Measurements from ENCODE around the gene SH3BP4.
A peak's percentile ranks its signal among the peaks of the same experiment; 100 is the strongest.

SH3BP4 gene

DNA sequence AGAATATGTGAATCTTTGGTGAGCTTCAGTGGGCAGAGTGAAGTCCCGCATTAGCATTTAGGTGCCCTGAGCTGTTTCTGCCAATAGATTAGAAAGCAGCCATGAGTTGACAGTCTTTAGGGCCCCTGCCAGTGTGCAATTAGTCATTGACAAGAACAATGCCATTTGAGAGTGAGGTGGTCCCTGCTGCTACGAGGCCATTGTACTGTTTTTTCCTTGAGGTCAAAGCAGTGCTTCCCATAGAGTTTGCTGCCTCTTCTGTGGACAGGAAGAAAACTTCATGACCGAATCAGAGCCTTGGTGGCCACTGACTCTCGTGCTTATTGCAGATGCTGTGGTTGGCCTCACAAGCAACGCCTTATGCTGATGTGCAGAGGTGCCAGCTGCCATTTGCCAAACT is 102.7 kb downstream of the SH3BP4 start:
- Histone ChIP-seq H3K36me3 (ENCODE audit: control insufficient read depth, low read length) (no peaks in the 10 kb centered on the region), H3K27ac (ENCODE audit: low read depth, low read length) (no peak overlapping the region), H3K79me2 (ENCODE audit: control insufficient read depth, low read length) (no peaks in the 10 kb centered on the region), H3K9me2 (replicated peaks; ENCODE audit: control insufficient read depth, low read length) (no peaks in the 10 kb centered on the region), H3K27me3 (ENCODE audit: control insufficient read depth, low read length) (no peaks in the 10 kb centered on the region), H3K4me3 (ENCODE audit: low read length) (no peak overlapping the region), H3K4me2 (ENCODE audit: low read length) (no peak overlapping the region), H3F3A (ENCODE audit: control insufficient read depth, insufficient read depth) (no peaks in the 10 kb centered on the region), H3K9me3 (ENCODE audit: control insufficient read depth, insufficient read depth, low read length) (no peaks in the 10 kb centered on the region), H3K4me1 (ENCODE audit: control insufficient read depth, low read length) (no peaks in the 10 kb centered on the region), H4K20me1 (ENCODE audit: control insufficient read depth, insufficient read depth, low read depth, low read length) (no peaks in the 10 kb centered on the region)
- TF ChIP-seq, protein P1, sequence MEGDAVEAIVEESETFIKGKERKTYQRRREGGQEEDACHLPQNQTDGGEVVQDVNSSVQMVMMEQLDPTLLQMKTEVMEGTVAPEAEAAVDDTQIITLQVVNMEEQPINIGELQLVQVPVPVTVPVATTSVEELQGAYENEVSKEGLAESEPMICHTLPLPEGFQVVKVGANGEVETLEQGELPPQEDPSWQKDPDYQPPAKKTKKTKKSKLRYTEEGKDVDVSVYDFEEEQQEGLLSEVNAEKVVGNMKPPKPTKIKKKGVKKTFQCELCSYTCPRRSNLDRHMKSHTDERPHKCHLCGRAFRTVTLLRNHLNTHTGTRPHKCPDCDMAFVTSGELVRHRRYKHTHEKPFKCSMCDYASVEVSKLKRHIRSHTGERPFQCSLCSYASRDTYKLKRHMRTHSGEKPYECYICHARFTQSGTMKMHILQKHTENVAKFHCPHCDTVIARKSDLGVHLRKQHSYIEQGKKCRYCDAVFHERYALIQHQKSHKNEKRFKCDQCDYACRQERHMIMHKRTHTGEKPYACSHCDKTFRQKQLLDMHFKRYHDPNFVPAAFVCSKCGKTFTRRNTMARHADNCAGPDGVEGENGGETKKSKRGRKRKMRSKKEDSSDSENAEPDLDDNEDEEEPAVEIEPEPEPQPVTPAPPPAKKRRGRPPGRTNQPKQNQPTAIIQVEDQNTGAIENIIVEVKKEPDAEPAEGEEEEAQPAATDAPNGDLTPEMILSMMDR (IDR thresholded peaks at IDR 0.05; ENCODE audit: low read depth, low read length, poor library complexity, severe bottlenecking): no peak
- no peak for TF ChIP-seq EZH2phosphoT487 (IDR thresholded peaks at IDR 0.05; ENCODE audit: borderline replicate concordance, low read length)

DNA sequence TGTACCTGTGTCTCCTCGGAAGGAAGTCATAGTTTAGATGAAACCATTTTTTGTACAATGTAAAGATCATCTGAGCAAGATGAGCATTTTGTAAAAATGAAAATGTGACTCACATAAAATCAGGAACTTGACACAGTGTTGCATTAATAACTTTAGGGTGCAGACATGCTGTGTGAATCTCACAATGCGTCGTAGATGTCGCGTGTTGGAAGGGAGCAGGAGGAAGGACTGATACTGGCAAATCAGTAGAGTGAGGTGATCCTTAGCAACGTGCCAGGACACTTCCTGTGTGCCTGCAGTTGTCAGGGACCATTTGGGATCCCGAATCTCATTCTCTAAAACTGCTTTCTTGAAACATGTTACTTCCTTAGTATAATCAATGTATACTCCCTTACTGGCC is 103.1 kb downstream of the SH3BP4 start:
- TF ChIP-seq, protein P1 (IDR thresholded peaks at IDR 0.05; ENCODE audit: low read depth, low read length, poor library complexity, severe bottlenecking): no peak
- no peak for TF ChIP-seq EZH2phosphoT487 (IDR thresholded peaks at IDR 0.05; ENCODE audit: borderline replicate concordance, low read length)
- no peaks in the 10 kb centered on the region for H3K9me3 ChIP-seq (ENCODE audit: control insufficient read depth, insufficient read depth, low read length)
- H3K4me3 ChIP-seq (ENCODE audit: low read length): no peak overlapping the region
- H3K9me2 ChIP-seq (replicated peaks; ENCODE audit: control insufficient read depth, low read length): no peaks in the 10 kb centered on the region
- H3K4me2 ChIP-seq (ENCODE audit: low read length): no peak overlapping the region
- no peaks in the 10 kb centered on the region for H3K36me3 ChIP-seq (ENCODE audit: control insufficient read depth, low read length)
- no peaks in the 10 kb centered on the region for H3K79me2 ChIP-seq (ENCODE audit: control insufficient read depth, low read length)
- H3K27ac ChIP-seq (ENCODE audit: low read depth, low read length): no peak overlapping the region
- no peaks in the 10 kb centered on the region for H3K27me3 ChIP-seq (ENCODE audit: control insufficient read depth, low read length)
- no peaks in the 10 kb centered on the region for H3K4me1 ChIP-seq (ENCODE audit: control insufficient read depth, low read length)
- H3F3A ChIP-seq (ENCODE audit: control insufficient read depth, insufficient read depth): no peaks in the 10 kb centered on the region
- no peaks in the 10 kb centered on the region for H4K20me1 ChIP-seq (ENCODE audit: control insufficient read depth, insufficient read depth, low read depth, low read length)

DNA sequence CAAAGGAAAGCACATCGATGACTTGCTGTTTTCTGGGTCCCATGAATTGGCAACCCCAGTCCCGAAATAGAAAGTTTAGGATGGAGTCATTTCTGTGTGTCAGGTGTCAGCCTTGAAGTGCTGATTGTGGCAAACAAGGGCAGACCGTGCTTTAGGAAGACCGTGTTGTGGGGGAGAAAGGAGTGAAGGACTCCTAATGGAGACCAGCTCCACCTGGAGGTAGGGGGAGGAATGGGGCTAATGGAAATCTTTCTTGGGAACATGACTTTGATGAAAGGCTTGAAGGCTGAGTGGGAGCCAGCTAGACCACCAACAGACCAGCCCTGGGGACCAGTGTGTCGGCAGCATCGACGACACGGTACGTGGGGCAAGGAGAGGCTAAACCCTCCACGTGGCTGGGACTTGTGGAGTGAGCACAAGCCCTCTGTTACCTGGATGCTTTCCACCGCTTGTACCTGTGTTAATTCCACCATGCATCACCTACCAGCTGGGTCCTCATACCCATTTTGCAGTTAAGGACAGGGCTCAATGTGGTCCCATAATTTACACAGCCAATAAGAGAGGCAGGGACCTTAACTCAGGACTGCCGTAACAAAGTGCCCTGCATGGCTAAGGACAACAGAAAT is 104.2 kb downstream of the SH3BP4 start:
- H3K4me1 ChIP-seq (ENCODE audit: control insufficient read depth, low read length): no peaks in the 10 kb centered on the region
- no peak overlapping the region for H3K27ac ChIP-seq (ENCODE audit: low read depth, low read length)
- H3F3A ChIP-seq (ENCODE audit: control insufficient read depth, insufficient read depth): no peaks in the 10 kb centered on the region
- no peaks in the 10 kb centered on the region for H3K27me3 ChIP-seq (ENCODE audit: control insufficient read depth, low read length)
- H3K36me3 ChIP-seq (ENCODE audit: control insufficient read depth, low read length): no peaks in the 10 kb centered on the region
- H3K9me3 ChIP-seq (ENCODE audit: control insufficient read depth, insufficient read depth, low read length): no peaks in the 10 kb centered on the region
- no peaks in the 10 kb centered on the region for H4K20me1 ChIP-seq (ENCODE audit: control insufficient read depth, insufficient read depth, low read depth, low read length)
- H3K9me2 ChIP-seq (replicated peaks; ENCODE audit: control insufficient read depth, low read length): no peaks in the 10 kb centered on the region
- H3K79me2 ChIP-seq (ENCODE audit: control insufficient read depth, low read length): no peaks in the 10 kb centered on the region
- no peak overlapping the region for H3K4me2 ChIP-seq (ENCODE audit: low read length)
- TF ChIP-seq EZH2phosphoT487 (IDR thresholded peaks at IDR 0.05; ENCODE audit: borderline replicate concordance, low read length): no peak
- TF ChIP-seq, protein P1 (IDR thresholded peaks at IDR 0.05; ENCODE audit: low read depth, low read length, poor library complexity, severe bottlenecking): peak; percentile 26
- no peak overlapping the region for H3K4me3 ChIP-seq (ENCODE audit: low read length)
